Liver (tissue), 3 donors: Measurements from ENCODE around the gene RTP5.

Source experiments
- ATF3 ChIP-seq: IDR thresholded peaks from 2 replicates; pipeline ENCODE4 v1.6.1; 2016; ENCODE audit warnings: antibody characterized with exemption
- CTCF ChIP-seq: fragments of 150-350 bp; IDR thresholded peaks from 2 replicates; pipeline ENCODE4 v1.5.1; 2017; ENCODE audit warnings: improper control_type of control experiment, low read depth, low read length; ENCODE audit not compliant: missing input control
- EGR1 ChIP-seq, 2 donors: IDR thresholded peaks; 2 replicates each; pipeline ENCODE4 v1.6.1; 2016 to 2018; ENCODE audit warnings: antibody characterized with exemption in 2 of 2, low read depth in 2 of 2
- FOXA1 ChIP-seq: IDR thresholded peaks from 2 replicates; pipeline ENCODE4 v1.6.1; 2016; ENCODE audit warnings: antibody characterized with exemption
- FOXA2 ChIP-seq: IDR thresholded peaks from 2 replicates; pipeline ENCODE4 v1.6.1; 2016; ENCODE audit warnings: antibody characterized with exemption
- GABPA ChIP-seq, 2 donors: IDR thresholded peaks in 1 of 2; conservative IDR thresholded peaks in 1 of 2; 2 replicates each; pipeline ENCODE4 v1.6.1; 2016; ENCODE audit warnings: antibody characterized with exemption in 2 of 2, mild to moderate bottlenecking in 1 of 2, moderate library complexity in 1 of 2
- JUND ChIP-seq, 2 donors: IDR thresholded peaks; 2 replicates each; pipeline ENCODE4 v1.6.1; 2016; ENCODE audit warnings: antibody characterized with exemption in 2 of 2
- MAX ChIP-seq: IDR thresholded peaks from 2 replicates; pipeline ENCODE4 v1.6.1; 2016; ENCODE audit warnings: antibody characterized with exemption
- NR2F2 ChIP-seq: IDR thresholded peaks from 2 replicates; pipeline ENCODE4 v1.6.1; 2016; ENCODE audit warnings: antibody characterized with exemption
- RAD21 ChIP-seq, 2 donors: IDR thresholded peaks; 2 replicates each; pipeline ENCODE4 v1.6.1; 2016; ENCODE audit warnings: antibody characterized with exemption in 2 of 2, mild to moderate bottlenecking in 2 of 2
- REST ChIP-seq: IDR thresholded peaks from 2 replicates; pipeline ENCODE4 v1.6.1; 2016; ENCODE audit warnings: antibody characterized with exemption, mild to moderate bottlenecking
- RXRA ChIP-seq, 2 donors: IDR thresholded peaks; 2 replicates each; pipeline ENCODE4 v1.6.1; 2017 to 2018; ENCODE audit warnings: antibody characterized with exemption in 2 of 2, mild to moderate bottlenecking in 1 of 2
- YY1 ChIP-seq: IDR thresholded peaks from 2 replicates; pipeline ENCODE4 v1.6.1; 2016; ENCODE audit warnings: antibody characterized with exemption, mild to moderate bottlenecking
- ZBTB33 ChIP-seq: IDR thresholded peaks from 2 replicates; pipeline ENCODE4 v1.6.1; 2016; ENCODE audit warnings: antibody characterized with exemption
- donor health status: healthy.
- donor health status: healthy.

- TF ChIP-seq ZBTB33 (no peak), CTCF (no peak), RAD21 (IDR thresholded peaks at IDR 0.05) (no peak), REST (no peak), MAX (no peak), YY1 (no peak), GABPA (IDR thresholded peaks at IDR 0.05 in 1 of 2, conservative IDR thresholded peaks at IDR 0.05 in 1 of 2) (no peak), JUND (IDR thresholded peaks at IDR 0.05) (no peak), FOXA1 (no peak), FOXA2 (no peak), NR2F2 (no peak), ATF3 (no peak), RXRA (IDR thresholded peaks at IDR 0.05) (no peak), EGR1 (IDR thresholded peaks at IDR 0.05; ENCODE audit: low read depth in 2 of 2) (no peak)
Observed at GRCh38 chr2:241858206-241859016, 11.1 kb upstream of the RTP5 start, which contains the start of gene PDCD1.
